Keratinocyte (primary cell): ENCODE data around the gene CDRT4.

ENCODE experiments used
- CTCF ChIP-seq, 3 experiments: IDR thresholded peaks in 1 of 3; conservative IDR thresholded peaks in 1 of 3; optimal IDR thresholded peaks in 1 of 3; 2 replicates in 2 of 3; 3 replicates in 1 of 3; pipeline versions ENCODE3 to v1.5.1; 2011; ENCODE audit warnings: low read length in 3 of 3, mild to moderate bottlenecking in 3 of 3, moderate library complexity in 2 of 3, control low read depth in 1 of 3, inconsistent platforms in 1 of 3; ENCODE audit not compliant: insufficient read depth in 2 of 3; ENCODE audit errors: extremely low read depth in 1 of 3
- EZH2 ChIP-seq: IDR thresholded peaks from one replicate; pipeline ENCODE4 v1.6.1; 2012; ENCODE audit warnings: inconsistent platforms, mild to moderate bottlenecking, low read length, moderate library complexity

- TF ChIP-seq CTCF (optimal IDR thresholded peaks at IDR 0.05 in 1 of 3, IDR thresholded peaks at IDR 0.05 in 1 of 3, conservative IDR thresholded peaks at IDR 0.05 in 1 of 3; ENCODE audit: extremely low read depth in 1 of 3, insufficient read depth in 2 of 3, low read length in 3 of 3) (no peak), EZH2 (no peak)
Observed at GRCh38 chr17:15456496-15456895, 10.9 kb downstream of the CDRT4 start.
